G401.6 (cell line): ENCODE data around the gene PRDM12.
"Not testable (repeated sequence)": the region's sequence is repeated elsewhere in the genome, so short reads cannot be mapped to it uniquely, and the experiment has no call there.

ENCODE experiments used
- FAIRE-seq: peaks from 2 replicates; lab custom pipeline; 2012; peaks lifted over from hg19 to GRCh38; lab: Jason Lieb, UNC

PRDM12 gene

GRCh38 chr9:130665431-130666392 lies 1.3 kb downstream of the PRDM12 start:
- FAIRE-seq: no peak

GRCh38 chr9:130666393-130667119 lies 2.2 kb downstream of the PRDM12 start:
- FAIRE-seq: no peak

GRCh38 chr9:130667120-130667435 lies 2.7 kb downstream of the PRDM12 start:
- no peak for FAIRE-seq

GRCh38 chr9:130668196-130668595 lies 3.8 kb downstream of the PRDM12 start:
- no peak for FAIRE-seq

GRCh38 chr9:130668659-130669058 lies 4.3 kb downstream of the PRDM12 start:
- no peak for FAIRE-seq

- FAIRE-seq: no peak
Observed at GRCh38 chr9:130669965-130670364, 5.6 kb downstream of the PRDM12 start.

GRCh38 chr9:130670644-130671043 lies 6.2 kb downstream of the PRDM12 start:
- no peak for FAIRE-seq

GRCh38 chr9:130672466-130672865 lies 8.1 kb downstream of the PRDM12 start:
- FAIRE-seq: no peak

GRCh38 chr9:130672933-130673615 lies 8.7 kb downstream of the PRDM12 start:
- no peak for FAIRE-seq

- no peak for FAIRE-seq
Observed at GRCh38 chr9:130675396-130675795, 11.0 kb downstream of the PRDM12 start.

- no peak for FAIRE-seq
Observed at GRCh38 chr9:130677252-130677651, 12.9 kb downstream of the PRDM12 start.

GRCh38 chr9:130680836-130681768 lies 16.7 kb downstream of the PRDM12 start:
- no peak for FAIRE-seq

- no peak for FAIRE-seq
Observed at GRCh38 chr9:130681769-130682420, 17.5 kb downstream of the PRDM12 start.

GRCh38 chr9:130682421-130683121 lies 18.2 kb downstream of the PRDM12 start:
- FAIRE-seq: peak; percentile 92

GRCh38 chr9:130685104-130685503 lies 20.7 kb downstream of the PRDM12 start:
- no peak for FAIRE-seq

- not testable (repeated sequence) for FAIRE-seq
Observed at GRCh38 chr9:130685945-130686344, 21.6 kb downstream of the PRDM12 start.

GRCh38 chr9:130687615-130688014 lies 23.2 kb downstream of the PRDM12 start:
- FAIRE-seq: no peak

GRCh38 chr9:130688072-130688471 lies 23.7 kb downstream of the PRDM12 start:
- no peak for FAIRE-seq

GRCh38 chr9:130689572-130689936 lies 25.2 kb downstream of the PRDM12 start:
- no peak for FAIRE-seq

- peak; percentile 99 for FAIRE-seq
Observed at GRCh38 chr9:130689937-130690700, 25.7 kb downstream of the PRDM12 start.
